Measurements from ENCODE around the gene C19orf67.

DNA sequence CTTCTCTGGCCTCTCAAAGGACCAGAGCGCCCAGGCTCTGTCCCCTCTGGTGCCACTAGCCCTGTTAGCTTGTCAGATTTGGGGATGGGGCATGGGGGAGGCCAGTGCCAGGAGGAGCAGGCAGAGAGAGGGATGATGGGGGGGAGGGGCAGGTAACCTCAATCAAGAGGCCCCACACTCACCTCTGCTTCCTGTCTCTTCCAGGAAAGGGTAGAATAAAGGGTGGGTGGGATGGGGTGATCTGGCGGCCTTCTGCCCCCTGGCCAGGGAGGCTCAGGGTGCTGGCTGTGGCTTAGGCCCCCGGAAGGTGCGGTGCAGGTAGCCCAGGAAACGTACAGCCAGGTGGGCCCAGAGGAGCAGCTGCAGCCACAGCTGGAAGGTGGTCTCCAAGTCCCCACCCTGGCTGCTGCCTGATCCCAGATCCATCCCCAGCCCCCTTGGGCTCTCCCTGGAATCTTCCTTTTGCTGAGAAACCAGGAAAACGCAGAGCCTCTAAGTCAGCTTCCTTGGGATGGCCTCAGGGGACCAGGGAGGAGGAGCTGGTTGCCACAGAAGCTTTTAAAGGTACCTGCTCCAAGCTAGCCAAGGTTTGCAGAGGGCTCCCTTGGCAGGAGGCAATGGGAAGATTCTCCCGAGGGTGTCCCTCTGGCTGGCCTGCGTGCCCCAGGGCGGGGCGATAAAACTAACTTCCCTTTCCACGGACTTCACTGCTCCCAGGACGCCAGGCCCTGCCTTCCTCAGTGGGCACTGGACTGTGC, 26.6 kb upstream of the C19orf67 start:
- TF ChIP-seq CTCF (IDR thresholded peaks at IDR 0.05; ENCODE audit: low read depth, low read length) (no peak), EZH2phosphoT487 (IDR thresholded peaks at IDR 0.05; ENCODE audit: low read depth) (no peak)

Data from OCI-LY3 (cell line).